Kidney (tissue), 14 donors: Measurements from ENCODE around the gene CST5. TPM values are rescaled to one million over a fixed set of nuclear protein-coding genes. Genes with fewer than 3 reads are reported as not detected.

Experiments used
- DNase-seq, 5 donors: peaks; one replicate each; pipeline ENCODE4 v3.0.0-alpha.2; 2013 to 2020
- FAIRE-seq: peaks from 2 replicates; lab custom pipeline; 2012; peaks lifted over from hg19 to GRCh38; lab: Jason Lieb, UNC
- H3K27ac ChIP-seq, 2 donors: one replicate each; pipeline ENCODE4 v1.7.0; 2013; ENCODE audit warnings: low read depth in 2 of 2, low read length in 2 of 2, inconsistent platforms in 1 of 2
- H3K27me3 ChIP-seq: one replicate; pipeline ENCODE4 v1.7.1; 2013; ENCODE audit warnings: low read length, inconsistent platforms; ENCODE audit not compliant: control insufficient read depth, insufficient read depth
- H3K36me3 ChIP-seq, 3 donors: one replicate each; pipeline versions ENCODE4 v1.7.0 to v1.7.1; 2013; ENCODE audit warnings: low read length in 3 of 3, control low read depth in 1 of 3, inconsistent platforms in 1 of 3; ENCODE audit not compliant: insufficient read depth in 3 of 3, control insufficient read depth in 2 of 3
- H3K4me1 ChIP-seq, 3 donors: one replicate each; pipeline versions ENCODE4 v1.7.0 to v1.7.1; 2013; ENCODE audit warnings: low read length in 3 of 3, inconsistent platforms in 1 of 3, low read depth in 1 of 3; ENCODE audit not compliant: control insufficient read depth in 2 of 3, insufficient read depth in 2 of 3
- H3K4me3 ChIP-seq, 3 donors: one replicate each; pipeline versions ENCODE4 v1.7.0 to v1.8.1; 2013; ENCODE audit warnings: low read length in 3 of 3, control low read depth in 1 of 3, inconsistent platforms in 1 of 3
- H3K9ac ChIP-seq, 3 donors: one replicate each; pipeline versions ENCODE4 v1.7.0 to v1.7.1; 2013; ENCODE audit warnings: low read length in 3 of 3, control low read depth in 1 of 3, inconsistent platforms in 1 of 3
- H3K9me3 ChIP-seq, 3 donors: one replicate each; pipeline versions ENCODE4 v1.7.0 to v1.7.1; 2013; ENCODE audit warnings: low read length in 3 of 3, control low read depth in 1 of 3, inconsistent platforms in 1 of 3; ENCODE audit not compliant: control insufficient read depth in 2 of 3, insufficient read depth in 1 of 3
- CTCF ChIP-seq: IDR thresholded peaks from 3 replicates; pipeline ENCODE4 v1.5.1; 2012; ENCODE audit warnings: mild to moderate bottlenecking, moderate library complexity, borderline replicate concordance; ENCODE audit not compliant: insufficient read depth; ENCODE audit errors: extremely low read depth
- intact Hi-C: fragments of 100-400 bp; cut with DNase I; formaldehyde crosslinking; loops from one replicate; pipeline ENCODE4 v1.11.1; 2022
- polyA plus RNA-seq: library from polyadenylated mRNA; stranded (reverse); fragments of 350-450 nt; fragmentation: Illumina TruSeq; extraction: RNeasy Lipid Tissue Mini Kit (QIAGEN cat#74804); gene quantifications from one replicate; pipeline ENCODE4 v1.2.3, GENCODE V29; 2014; ENCODE audit warnings: low read depth, low replicate concordance; ENCODE audit not compliant: insufficient read depth
- total RNA-seq: library from RNA; stranded (reverse); fragmentation: NEBNext Ultra II Directional; extraction: Animal tissue kit (Norgen Biotek cat#: 25700); gene quantifications from one replicate; pipeline ENCODE4 v1.2.1, GENCODE V29; 2021
- donor health status: control.
- donor health status: control.
- donor health status: control.
- donor health status: control.
- donor health status: control.
- donor health status: DM: yes; HTN: yes; CAD: no.
- donor health status: Normal renal cell carcinoma (clear cell type).

CST5 gene
- total and polyA plus RNA-seq, 2 donors from 2014 or later: not detected

GRCh38 chr20:23872065-23872464 is 7.5 kb downstream of the CST5 start:
- no peak for FAIRE-seq
- Histone ChIP-seq H3K36me3 (no peaks in the 10 kb centered on the region), H3K27ac (no peak overlapping the region), H3K9ac (no peak overlapping the region), H3K27me3 (no peaks in the 10 kb centered on the region), H3K4me3 (no peak overlapping the region), H3K4me1 (no peaks in the 10 kb centered on the region), H3K9me3 (no peaks in the 10 kb centered on the region)
- DNase-seq: no peak
- TF ChIP-seq CTCF: no peak
- intact Hi-C loops: no loop called here

- no peak for TF ChIP-seq CTCF
- no peak for DNase-seq
- no peak for FAIRE-seq
- Histone ChIP-seq H3K36me3 (no peaks in the 10 kb centered on the region), H3K4me1 (no peaks in the 10 kb centered on the region), H3K4me3 (no peak overlapping the region), H3K27ac (no peak overlapping the region), H3K9me3 (no peaks in the 10 kb centered on the region), H3K27me3 (no peaks in the 10 kb centered on the region), H3K9ac (no peak overlapping the region)
- intact Hi-C loops: no loop called here
Observed at GRCh38 chr20:23870461-23870860, 9.1 kb downstream of the CST5 start.

- DNase-seq (no peak), FAIRE-seq (no peak)
- no peaks in the 10 kb centered on the region for H3K9me3 ChIP-seq
- no peak overlapping the region for H3K4me3 ChIP-seq
- H3K36me3 ChIP-seq: no peaks in the 10 kb centered on the region
- H3K27me3 ChIP-seq: no peaks in the 10 kb centered on the region
- no peak overlapping the region for H3K9ac ChIP-seq
- intact Hi-C loops: no loop called here
- no peak for TF ChIP-seq CTCF
- no peaks in the 10 kb centered on the region for H3K4me1 ChIP-seq
- H3K27ac ChIP-seq: no peak overlapping the region
Observed at GRCh38 chr20:23869520-23869919, 10.0 kb downstream of the CST5 start.

- Histone ChIP-seq H3K27ac (no peak overlapping the region), H3K9me3 (no peaks in the 10 kb centered on the region), H3K4me1 (no peaks in the 10 kb centered on the region), H3K36me3 (no peaks in the 10 kb centered on the region), H3K4me3 (no peak overlapping the region), H3K9ac (no peak overlapping the region), H3K27me3 (no peaks in the 10 kb centered on the region)
- DNase-seq (no peak), FAIRE-seq (no peak)
- no peak for TF ChIP-seq CTCF
- intact Hi-C loops: no loop called here
Observed at GRCh38 chr20:23868321-23868720, 11.2 kb downstream of the CST5 start.
